H9 (cell line): ENCODE results near the gene SCRN2. TPM values are rescaled to one million over a fixed set of nuclear protein-coding genes. Genes with fewer than 3 reads are reported as not detected.

Source experiments
- DNase-seq: peaks from one replicate; pipeline ENCODE4 v3.0.0-alpha.2; 2017
- H2AFZ ChIP-seq: one replicate; pipeline ENCODE4 v1.6.1; 2013; ENCODE audit warnings: mild to moderate bottlenecking, low read length, control low read depth, moderate library complexity
- H2AK5ac ChIP-seq: 2 replicates; pipeline ENCODE4 v1.6.1; 2013; ENCODE audit warnings: low read length, control low read depth, mixed read lengths; ENCODE audit not compliant: insufficient read length
- H2BK120ac ChIP-seq: one replicate; pipeline ENCODE4 v1.6.1; 2013; ENCODE audit warnings: low read depth, mild to moderate bottlenecking, low read length, control low read depth, inconsistent platforms; ENCODE audit not compliant: poor library complexity, severe bottlenecking
- H2BK12ac ChIP-seq: 2 replicates; pipeline ENCODE4 v1.6.1; 2013; ENCODE audit warnings: low read length, control low read depth, mixed read lengths, low read depth; ENCODE audit not compliant: insufficient read length
- H2BK15ac ChIP-seq: 2 replicates; pipeline ENCODE4 v1.6.1; 2013; ENCODE audit warnings: low read depth, low read length, control low read depth
- H2BK20ac ChIP-seq: one replicate; pipeline ENCODE4 v1.6.1; 2013; ENCODE audit warnings: low read depth, mild to moderate bottlenecking, low read length, control low read depth, inconsistent platforms; ENCODE audit not compliant: poor library complexity, severe bottlenecking
- H2BK5ac ChIP-seq: 2 replicates; pipeline ENCODE4 v1.6.1; 2013; ENCODE audit warnings: low read length, control low read depth, mixed read lengths; ENCODE audit not compliant: insufficient read length
- H3K14ac ChIP-seq: 2 replicates; pipeline ENCODE4 v1.6.1; 2013; ENCODE audit warnings: low read length, control low read depth; ENCODE audit not compliant: insufficient read depth
- H3K18ac ChIP-seq: 2 replicates; pipeline ENCODE4 v1.6.1; 2013; ENCODE audit warnings: low read depth, mild to moderate bottlenecking, mixed read lengths, low read length, control low read depth; ENCODE audit not compliant: insufficient read length
- H3K23ac ChIP-seq: 2 replicates; pipeline ENCODE4 v1.6.1; 2013; ENCODE audit warnings: low read length, control low read depth, mixed read lengths, low read depth; ENCODE audit not compliant: insufficient read length
- H3K23me2 ChIP-seq: 2 replicates; pipeline ENCODE4 v1.6.1; 2013; ENCODE audit warnings: low read depth, mild to moderate bottlenecking, mixed read lengths, low read length, control low read depth; ENCODE audit not compliant: insufficient read length, poor library complexity, severe bottlenecking
- H3K27ac ChIP-seq: 2 replicates; pipeline ENCODE4 v1.5.1; 2013; ENCODE audit warnings: low read length, control low read depth, mixed read lengths, low read depth; ENCODE audit not compliant: insufficient read length
- H3K27me3 ChIP-seq: 2 replicates; pipeline ENCODE4 v1.6.1; 2013; ENCODE audit warnings: low read length, control low read depth, inconsistent platforms; ENCODE audit not compliant: insufficient read depth
- H3K4ac ChIP-seq: 2 replicates; pipeline ENCODE4 v1.6.1; 2013; ENCODE audit warnings: low read depth, mild to moderate bottlenecking, control low read depth, inconsistent platforms, low read length, moderate library complexity
- H3K4me1 ChIP-seq: 2 replicates; pipeline ENCODE4 v1.6.1; 2013; ENCODE audit warnings: low read length, control low read depth, inconsistent platforms; ENCODE audit not compliant: insufficient read depth
- H3K4me2 ChIP-seq: 2 replicates; pipeline ENCODE4 v1.6.1; 2013; ENCODE audit warnings: low read length, control low read depth, mixed read lengths; ENCODE audit not compliant: insufficient read length, insufficient read depth
- H3K56ac ChIP-seq: 2 replicates; pipeline ENCODE4 v1.6.1; 2013; ENCODE audit warnings: low read depth, mild to moderate bottlenecking, mixed read lengths, low read length, control low read depth; ENCODE audit not compliant: insufficient read length
- H3K79me1 ChIP-seq: 2 replicates; pipeline ENCODE4 v1.6.1; 2013; ENCODE audit warnings: low read depth, mild to moderate bottlenecking, moderate library complexity, low read length, control low read depth, inconsistent platforms; ENCODE audit not compliant: insufficient read depth, poor library complexity, severe bottlenecking
- H3K79me2 ChIP-seq: 2 replicates; pipeline ENCODE4 v1.6.1; 2013; ENCODE audit warnings: low read length, control low read depth, inconsistent platforms; ENCODE audit not compliant: insufficient read depth
- H3K9ac ChIP-seq: 2 replicates; pipeline ENCODE4 v1.6.1; 2013; ENCODE audit warnings: low read length, control low read depth, mixed read lengths; ENCODE audit not compliant: insufficient read length; ENCODE audit errors: extremely low read depth
- H3K9me3 ChIP-seq: one replicate; pipeline ENCODE4 v1.6.1; 2013; ENCODE audit warnings: low read depth, low read length, inconsistent platforms; ENCODE audit not compliant: control insufficient read depth
- H3T11ph ChIP-seq: one replicate; pipeline ENCODE4 v1.6.1; 2013; ENCODE audit warnings: mild to moderate bottlenecking, low read length, control low read depth, inconsistent platforms
- H4K20me1 ChIP-seq: one replicate; pipeline ENCODE4 v1.6.1; 2013; ENCODE audit not compliant: control insufficient read depth, insufficient read length, insufficient read depth
- H4K5ac ChIP-seq: 2 replicates; pipeline ENCODE4 v1.6.1; 2013; ENCODE audit warnings: low read depth, mild to moderate bottlenecking, mixed read lengths, low read length, control low read depth; ENCODE audit not compliant: insufficient read length
- H4K8ac ChIP-seq: replicated peaks from 2 replicates; pipeline ENCODE4 v1.6.1; 2013; ENCODE audit warnings: low read length, control low read depth, mixed read lengths, low read depth; ENCODE audit not compliant: insufficient read length
- H4K91ac ChIP-seq: 2 replicates; pipeline ENCODE4 v1.6.1; 2013; ENCODE audit warnings: low read depth, mild to moderate bottlenecking, moderate library complexity, mixed read lengths, low read length, control low read depth; ENCODE audit not compliant: insufficient read length
- H3K27ac Mint-ChIP-seq, 3 experiments: 2 replicates in 2 of 3; 3 replicates in 1 of 3; pipeline ENCODE4 v1.8.0; 2020 to 2021; ENCODE audit warnings: mixed read lengths in 3 of 3, mild to moderate bottlenecking in 1 of 3, moderate library complexity in 1 of 3
- H3K27me3 Mint-ChIP-seq: 2 replicates; pipeline ENCODE4 v1.8.0; 2021; ENCODE audit warnings: low read depth, mild to moderate bottlenecking, moderate library complexity, mixed read lengths
- H3K36me3 Mint-ChIP-seq, 3 experiments: 2 replicates in 2 of 3; 3 replicates in 1 of 3; pipeline ENCODE4 v1.8.0; 2020 to 2021; ENCODE audit warnings: low read depth in 3 of 3, mixed read lengths in 3 of 3; ENCODE audit not compliant: insufficient read depth in 1 of 3
- H3K4me1 Mint-ChIP-seq, 2 experiments: 2 replicates each; pipeline ENCODE4 v1.8.0; 2020; ENCODE audit warnings: mixed read lengths in 2 of 2
- H3K4me3 Mint-ChIP-seq, 2 experiments: 2 replicates in 1 of 2; 3 replicates in 1 of 2; pipeline ENCODE4 v1.8.0; 2020 to 2021; ENCODE audit warnings: mild to moderate bottlenecking in 2 of 2, mixed read lengths in 2 of 2, moderate library complexity in 1 of 2
- H3K9me3 Mint-ChIP-seq, 2 experiments: 2 replicates in 1 of 2; 3 replicates in 1 of 2; pipeline ENCODE4 v1.8.0; 2020; ENCODE audit warnings: mild to moderate bottlenecking in 2 of 2, mixed read lengths in 2 of 2, moderate library complexity in 1 of 2
- WGBS: extraction: QIAGEN DNeasy Blood & Tissue Kit; methylation state at CpG from one replicate; pipeline ENCODE4 v1.1.7; 2013; ENCODE audit warnings: missing lambda C conversion rate, low lambda C conversion rate, mixed read lengths; ENCODE audit not compliant: insufficient read length; ENCODE audit errors: extremely low coverage; 5-methylcytosine and 5-hydroxymethylcytosine counted together
- total RNA-seq: library from RNA; stranded (reverse); gene quantifications from 2 replicates; pipeline ENCODE4 v1.2.1, GENCODE V29; 2021
- TF ChIP-seq, protein P1 (sequence below): fragments of 200-600 bp; sonication (generic); conservative IDR thresholded peaks from 3 replicates; pipeline ENCODE4 v1.8.0; 2021; ENCODE audit warnings: antibody characterized with exemption, mild to moderate bottlenecking

Gene SCRN2
- total RNA-seq, 1 experiment from 2014 or later: 34.0 TPM

DNA sequence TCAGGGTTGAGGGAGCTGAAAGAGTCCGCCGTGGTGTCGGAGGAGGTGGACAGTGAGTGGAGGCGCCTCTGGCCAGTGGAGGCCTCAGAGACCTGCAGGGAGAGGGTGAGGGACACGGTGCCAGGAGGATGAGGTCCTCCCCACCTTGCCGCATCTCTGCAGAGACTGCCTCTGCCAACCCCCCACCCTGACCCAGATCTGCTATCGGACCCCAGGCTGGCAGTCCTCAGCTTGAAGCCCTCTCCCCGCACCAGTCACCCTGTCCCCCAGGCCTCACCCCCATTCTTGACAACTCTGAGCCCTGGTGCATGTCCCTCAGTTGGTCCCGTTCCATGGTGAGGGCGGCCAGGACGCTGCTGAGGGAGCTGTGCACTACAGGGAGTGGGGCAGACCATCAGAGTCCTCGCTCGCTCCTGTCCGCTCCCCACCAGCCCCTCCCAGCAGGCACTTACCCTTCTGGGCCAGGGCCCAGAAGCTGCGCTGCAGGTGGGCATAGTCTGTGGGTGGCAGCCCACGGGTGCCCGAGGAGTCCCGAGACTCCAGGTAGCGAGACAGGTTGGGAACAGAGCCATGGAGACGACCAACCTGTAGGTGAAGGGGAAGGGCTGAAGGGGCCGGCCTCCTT, 24.9 kb downstream of the SCRN2 start:
- no peaks in the 10 kb centered on the region for H3K9me3 ChIP-seq
- H3K56ac ChIP-seq: no peak overlapping the region
- no peak overlapping the region for H3K4me2 ChIP-seq
- Mint-ChIP-seq H3K9me3 (no peaks in the 10 kb centered on the region; a peak in 1 of 5 replicates), H3K36me3 (peaks cover 0 to 10% (median 0%) of the 10 kb centered on the region in 3 experiments; a peak in 3 of 7 replicates), H3K27me3 (no peaks in the 10 kb centered on the region), H3K4me1 (peaks cover 6 to 8% of the 10 kb centered on the region in 2 experiments), H3K4me3 (no peak overlapping the region), H3K27ac (no peak overlapping the region)
- no CpG with 5 or more reads among the region's 21 CpGs for WGBS
- no peaks in the 10 kb centered on the region for H3K27me3 ChIP-seq
- H3K79me1 ChIP-seq: no peaks in the 10 kb centered on the region
- H2AFZ ChIP-seq: no peak overlapping the region
- TF ChIP-seq, protein P1, sequence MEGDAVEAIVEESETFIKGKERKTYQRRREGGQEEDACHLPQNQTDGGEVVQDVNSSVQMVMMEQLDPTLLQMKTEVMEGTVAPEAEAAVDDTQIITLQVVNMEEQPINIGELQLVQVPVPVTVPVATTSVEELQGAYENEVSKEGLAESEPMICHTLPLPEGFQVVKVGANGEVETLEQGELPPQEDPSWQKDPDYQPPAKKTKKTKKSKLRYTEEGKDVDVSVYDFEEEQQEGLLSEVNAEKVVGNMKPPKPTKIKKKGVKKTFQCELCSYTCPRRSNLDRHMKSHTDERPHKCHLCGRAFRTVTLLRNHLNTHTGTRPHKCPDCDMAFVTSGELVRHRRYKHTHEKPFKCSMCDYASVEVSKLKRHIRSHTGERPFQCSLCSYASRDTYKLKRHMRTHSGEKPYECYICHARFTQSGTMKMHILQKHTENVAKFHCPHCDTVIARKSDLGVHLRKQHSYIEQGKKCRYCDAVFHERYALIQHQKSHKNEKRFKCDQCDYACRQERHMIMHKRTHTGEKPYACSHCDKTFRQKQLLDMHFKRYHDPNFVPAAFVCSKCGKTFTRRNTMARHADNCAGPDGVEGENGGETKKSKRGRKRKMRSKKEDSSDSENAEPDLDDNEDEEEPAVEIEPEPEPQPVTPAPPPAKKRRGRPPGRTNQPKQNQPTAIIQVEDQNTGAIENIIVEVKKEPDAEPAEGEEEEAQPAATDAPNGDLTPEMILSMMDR: no peak
- H2BK120ac ChIP-seq: no peak overlapping the region
- no peak overlapping the region for H2BK15ac ChIP-seq
- H3K4ac ChIP-seq: no peak overlapping the region
- no peak overlapping the region for H4K91ac ChIP-seq
- no peak overlapping the region for H2AK5ac ChIP-seq
- peaks cover 4% of the 10 kb centered on the region for H3K23me2 ChIP-seq
- H4K8ac ChIP-seq: no peak overlapping the region
- H3T11ph ChIP-seq: no peak overlapping the region
- H3K79me2 ChIP-seq: no peaks in the 10 kb centered on the region; the same call in 1 of the 2 replicates
- H2BK12ac ChIP-seq: no peak overlapping the region
- no peak overlapping the region for H4K5ac ChIP-seq
- H3K23ac ChIP-seq: no peak overlapping the region
- no peak overlapping the region for H3K18ac ChIP-seq
- no peak overlapping the region; the same call in 1 of the 2 replicates for H3K14ac ChIP-seq
- H4K20me1 ChIP-seq: no peaks in the 10 kb centered on the region
- H3K4me1 ChIP-seq: no peaks in the 10 kb centered on the region
- H2BK5ac ChIP-seq: no peak overlapping the region
- no peak overlapping the region for H3K9ac ChIP-seq
- DNase-seq: no peak
- H3K27ac ChIP-seq: no peak overlapping the region
- H2BK20ac ChIP-seq: no peak overlapping the region
